Esophagus squamous epithelium (tissue), 4 donors: ENCODE measurements around the gene CCDC134.

Experiments
- POLR2A ChIP-seq, 4 donors: fragments of 450-650 bp; IDR thresholded peaks; one replicate each; pipeline ENCODE4 v1.6.1; 2017; ENCODE audit warnings: antibody characterized with exemption in 4 of 4, mild to moderate bottlenecking in 4 of 4, moderate library complexity in 3 of 4
- TF ChIP-seq, protein P1 (sequence below), 6 experiments: fragments of 450-650 bp in 4 of 6; fragments of 200-600 bp in 2 of 6; sonication (generic) in 2 of 6; IDR thresholded peaks; one replicate each; pipeline ENCODE4 v1.5.1; 2016 to 2019; ENCODE audit warnings: antibody characterized with exemption in 6 of 6, mild to moderate bottlenecking in 4 of 6, moderate library complexity in 4 of 6

DNA sequence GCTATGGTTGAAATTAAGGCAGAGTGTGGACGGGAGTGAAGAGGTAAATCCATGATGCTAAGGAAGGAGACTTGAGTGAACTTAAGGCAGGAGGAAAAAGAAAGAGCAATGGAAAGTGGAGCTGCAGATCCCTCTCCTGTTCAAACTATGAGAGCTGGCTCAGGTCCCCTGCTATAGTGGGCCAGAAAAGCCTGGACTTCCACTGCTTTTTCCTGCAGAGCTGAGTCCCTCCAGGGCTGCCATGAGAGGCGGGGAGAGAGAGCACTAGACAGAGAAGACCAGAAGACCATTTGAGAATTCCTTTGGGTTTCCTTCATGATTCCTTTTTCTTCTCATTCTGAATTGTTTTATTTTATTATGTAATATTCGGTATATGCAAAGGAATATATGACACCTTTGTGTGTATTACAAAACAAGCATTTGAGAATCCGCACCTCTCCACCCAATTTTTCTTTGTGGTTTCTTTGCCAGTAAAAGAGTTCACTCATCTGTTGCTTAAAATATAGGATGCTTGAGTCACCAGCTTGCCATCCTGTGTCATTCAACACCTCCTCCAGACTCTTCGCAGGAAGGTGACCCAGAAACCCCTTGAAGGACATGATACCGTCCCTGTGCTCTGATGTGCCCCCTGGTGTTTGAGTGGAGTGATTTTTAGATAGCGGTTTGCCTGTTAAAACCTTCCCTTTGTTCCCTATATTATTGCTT lies 56.8 kb downstream of the CCDC134 start:
- TF ChIP-seq POLR2A (IDR thresholded peaks at IDR 0.05): no peak
- TF ChIP-seq, protein P1, sequence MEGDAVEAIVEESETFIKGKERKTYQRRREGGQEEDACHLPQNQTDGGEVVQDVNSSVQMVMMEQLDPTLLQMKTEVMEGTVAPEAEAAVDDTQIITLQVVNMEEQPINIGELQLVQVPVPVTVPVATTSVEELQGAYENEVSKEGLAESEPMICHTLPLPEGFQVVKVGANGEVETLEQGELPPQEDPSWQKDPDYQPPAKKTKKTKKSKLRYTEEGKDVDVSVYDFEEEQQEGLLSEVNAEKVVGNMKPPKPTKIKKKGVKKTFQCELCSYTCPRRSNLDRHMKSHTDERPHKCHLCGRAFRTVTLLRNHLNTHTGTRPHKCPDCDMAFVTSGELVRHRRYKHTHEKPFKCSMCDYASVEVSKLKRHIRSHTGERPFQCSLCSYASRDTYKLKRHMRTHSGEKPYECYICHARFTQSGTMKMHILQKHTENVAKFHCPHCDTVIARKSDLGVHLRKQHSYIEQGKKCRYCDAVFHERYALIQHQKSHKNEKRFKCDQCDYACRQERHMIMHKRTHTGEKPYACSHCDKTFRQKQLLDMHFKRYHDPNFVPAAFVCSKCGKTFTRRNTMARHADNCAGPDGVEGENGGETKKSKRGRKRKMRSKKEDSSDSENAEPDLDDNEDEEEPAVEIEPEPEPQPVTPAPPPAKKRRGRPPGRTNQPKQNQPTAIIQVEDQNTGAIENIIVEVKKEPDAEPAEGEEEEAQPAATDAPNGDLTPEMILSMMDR (IDR thresholded peaks at IDR 0.05): peak in 5 of 6 experiments; percentile 49 to 73 (median 66)
